ENCODE measurements around the gene CCDC112.
"Not testable (repeated sequence)": the region's sequence is repeated elsewhere in the genome, so short reads cannot be mapped to it uniquely, and the experiment has no call there.

CCDC112 gene

DNA sequence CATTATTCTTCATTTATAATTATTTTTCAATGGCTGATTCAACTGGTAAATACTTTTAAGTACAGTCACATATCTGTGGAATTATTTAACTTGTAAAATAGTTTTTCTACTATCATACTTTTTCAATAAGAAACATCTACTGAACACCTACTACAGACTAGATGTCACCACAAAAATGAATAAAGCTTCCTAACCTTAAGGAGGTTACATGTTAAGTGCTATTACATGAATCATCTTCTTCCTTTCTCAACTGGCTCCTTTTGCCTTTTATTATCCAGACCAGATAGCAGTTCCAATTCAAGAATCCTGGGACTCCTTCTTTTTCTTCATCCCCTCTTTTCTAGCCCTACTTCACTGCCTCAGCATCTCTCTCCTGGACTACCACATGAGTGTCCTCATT, 38.5 kb downstream of the CCDC112 start:
- DNase-seq: no peak

GRCh38 chr5:115249379-115249778, 47.1 kb downstream of the CCDC112 start:
- not testable (repeated sequence) for DNase-seq

- DNase-seq: no peak
These were observed 50.0 kb downstream of the CCDC112 start for GRCh38 chr5:115246361-115246991.

- DNase-seq: no peak
These were observed 53.0 kb downstream of the CCDC112 start for GRCh38 chr5:115243412-115243811.

DNA sequence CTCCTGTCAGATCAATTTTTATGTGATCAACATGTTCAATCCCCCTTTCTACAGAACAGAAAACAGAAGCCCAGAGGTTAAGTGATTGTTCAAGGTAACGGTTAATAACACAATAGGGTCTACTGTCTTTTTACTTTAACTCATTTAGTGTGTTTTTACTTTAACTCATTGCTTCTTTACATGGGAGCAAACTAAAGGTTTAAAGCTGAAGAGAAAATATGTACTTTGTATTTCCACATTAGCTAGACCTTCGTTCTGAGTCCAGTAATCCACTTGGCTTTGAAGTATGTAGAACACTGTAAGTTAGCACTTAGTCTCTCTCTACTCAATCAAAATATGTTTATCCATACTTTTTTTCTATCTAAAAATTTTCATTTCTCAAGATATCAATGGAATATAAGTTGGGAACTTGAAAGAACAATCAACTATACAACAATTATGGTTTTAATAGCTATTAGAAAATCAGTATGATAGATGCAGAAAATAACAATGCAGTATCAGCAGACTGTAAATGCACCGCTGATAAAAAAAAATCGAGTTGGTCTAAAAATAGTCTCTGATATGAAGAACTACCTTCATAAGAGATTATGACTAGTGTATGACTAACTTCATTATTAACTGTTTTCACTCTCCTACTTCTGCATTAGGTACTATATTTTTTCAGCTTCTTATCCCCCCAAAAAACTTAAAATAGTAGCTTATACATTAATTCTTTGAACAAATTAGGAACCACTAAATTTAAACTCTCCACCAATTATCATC, 54.4 kb downstream of the CCDC112 start:
- no peak for DNase-seq

DNA sequence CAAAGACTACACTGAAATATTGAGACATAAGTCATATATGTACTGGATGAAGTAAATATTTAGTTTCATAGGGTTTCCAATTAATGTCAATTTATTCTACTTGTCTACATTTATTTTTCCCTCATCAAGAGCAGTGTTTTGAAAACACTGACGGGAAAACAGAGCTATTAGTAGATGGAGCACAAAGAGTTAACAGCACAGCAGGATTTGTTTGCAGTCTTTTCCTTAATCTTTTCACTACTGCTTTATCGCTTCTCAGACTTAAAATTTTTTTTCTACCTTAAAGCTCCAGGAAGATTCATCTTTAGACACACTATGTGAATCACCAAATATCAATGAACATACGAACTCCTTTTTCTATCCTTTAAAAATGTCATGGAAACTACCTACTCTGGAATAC, 59.4 kb downstream of the CCDC112 start:
- DNase-seq: no peak

GRCh38 chr5:115236599-115236998, 59.9 kb downstream of the CCDC112 start:
- DNase-seq: no peak

- DNase-seq: no peak
These were observed 64.9 kb downstream of the CCDC112 start for GRCh38 chr5:115231598-115231997.

GRCh38 chr5:115229606-115230005, 66.8 kb downstream of the CCDC112 start:
- no peak for DNase-seq

- no peak for DNase-seq
These were observed 69.2 kb downstream of the CCDC112 start for GRCh38 chr5:115227281-115227680.
